ENCODE results near the gene TMPRSS3. TPM values are rescaled to one million over a fixed set of nuclear protein-coding genes. Genes with fewer than 3 reads are reported as not detected.
A peak's percentile ranks its signal among the peaks of the same experiment; 100 is the strongest.

The TMPRSS3 gene
- total RNA-seq, 5 donors from 2014 or later (not counting 1 experiment from before 2014, with no cell fraction given): 1.2 to 2.4 (median 1.7) TPM

- DNase-seq (no peak), ATAC-seq (replicated peaks in 1 of 4) (no peak)
- Histone ChIP-seq H3K27me3 (replicated peaks in 1 of 2; ENCODE audit: control insufficient read depth in 2 of 2, extremely low read depth in 1 of 2, insufficient read depth in 2 of 2, low read length in 1 of 2) (no peaks in the 10 kb centered on the region), H3K4me3 (ENCODE audit: control insufficient read depth in 1 of 2, extremely low read depth in 1 of 2, low read length in 1 of 2) (no peak overlapping the region), H3K27ac (ENCODE audit: low read length) (no peak overlapping the region), H3K36me3 (ENCODE audit: control insufficient read depth in 2 of 2, extremely low read depth in 1 of 2, insufficient read depth in 1 of 2, low read length in 1 of 2) (peaks cover 8 to 81% of the 10 kb centered on the region in 2 donors), H3K9me3 (no peaks in the 10 kb centered on the region), H3K4me1 (ENCODE audit: control insufficient read depth in 1 of 2, extremely low read depth in 1 of 2, insufficient read depth in 2 of 2, low read length in 2 of 2) (peaks cover 66 to 81% of the 10 kb centered on the region in 2 experiments)
- H3K4me3 Mint-ChIP-seq: no peak overlapping the region
- no peak overlapping the region for H3K27ac Mint-ChIP-seq
- no CpG with 5 or more reads among the region's 6 CpGs for WGBS (ENCODE audit: insufficient coverage)
- peaks cover 63% of the 10 kb centered on the region for H3K36me3 Mint-ChIP-seq
- no peaks in the 10 kb centered on the region for H3K9me3 Mint-ChIP-seq
- no peaks in the 10 kb centered on the region for H3K27me3 Mint-ChIP-seq
- H3K4me1 Mint-ChIP-seq: peaks cover 68 to 93% (median 90%) of the 10 kb centered on the region in 3 donors
- POLR2A ChIA-PET: no interaction called here
- CTCF ChIA-PET: interaction anchor here in 1 of 2 donors (2.4 kb wide), 1 partner anchor 16 kb away, joined by 13 read pairs; the partner anchor contains the start of gene UBASH3A
Observed at GRCh38 chr21:42419845-42420244, 24.0 kb upstream of the TMPRSS3 start.

- WGBS (ENCODE audit: insufficient coverage): 88% methylated on average over 1 of the region's 4 CpGs
- peaks cover 70% of the 10 kb centered on the region for H3K36me3 Mint-ChIP-seq
- H3K9me3 ChIP-seq: no peaks in the 10 kb centered on the region
- H3K27ac Mint-ChIP-seq: no peak overlapping the region
- H3K27me3 Mint-ChIP-seq: no peaks in the 10 kb centered on the region
- ChIA-PET POLR2A (no interaction called here), CTCF (interaction anchor here in 1 of 2 donors (0.8 kb wide), 1 partner anchor 37 kb away, joined by 3 read pairs; no protein-coding TSS in a partner anchor)
- H3K9me3 Mint-ChIP-seq: no peaks in the 10 kb centered on the region
- DNase-seq (no peak), ATAC-seq (replicated peaks in 1 of 4) (no peak)
- H3K4me3 ChIP-seq (ENCODE audit: control insufficient read depth in 1 of 2, extremely low read depth in 1 of 2, low read length in 1 of 2): no peak overlapping the region
- H3K27ac ChIP-seq (ENCODE audit: low read length): no peak overlapping the region
- H3K4me1 Mint-ChIP-seq: peaks cover 58 to 93% (median 90%) of the 10 kb centered on the region in 3 donors
- H3K4me3 Mint-ChIP-seq: no peak overlapping the region
- H3K27me3 ChIP-seq (replicated peaks in 1 of 2; ENCODE audit: control insufficient read depth in 2 of 2, extremely low read depth in 1 of 2, insufficient read depth in 2 of 2, low read length in 1 of 2): no peaks in the 10 kb centered on the region
- peaks cover 3 to 84% of the 10 kb centered on the region in 2 donors for H3K36me3 ChIP-seq (ENCODE audit: control insufficient read depth in 2 of 2, extremely low read depth in 1 of 2, insufficient read depth in 1 of 2, low read length in 1 of 2)
- H3K4me1 ChIP-seq (ENCODE audit: control insufficient read depth in 1 of 2, extremely low read depth in 1 of 2, insufficient read depth in 2 of 2, low read length in 2 of 2): peaks cover 65 to 81% of the 10 kb centered on the region in 2 experiments
Observed at GRCh38 chr21:42418886-42419285, 23.0 kb upstream of the TMPRSS3 start.

DNA sequence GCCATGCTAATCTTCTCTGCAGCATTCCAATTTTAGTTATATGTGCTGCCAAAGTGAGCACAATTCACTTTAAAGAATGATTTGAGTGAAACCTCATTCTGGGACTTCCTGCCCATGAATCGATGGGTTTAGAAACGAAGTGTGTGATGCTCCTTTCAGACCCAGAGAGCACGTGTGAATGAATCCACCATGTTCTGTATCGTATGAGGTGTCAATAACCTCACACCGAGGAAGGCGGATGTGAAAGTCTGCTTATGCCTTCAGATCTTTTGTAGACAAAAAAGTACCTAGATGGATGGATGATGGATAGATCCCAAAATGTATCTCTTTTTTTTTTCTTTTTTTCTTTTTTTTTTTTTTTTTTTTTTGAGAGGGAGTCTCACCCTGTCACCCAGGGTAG, 21.7 kb upstream of the TMPRSS3 start:
- POLR2A ChIA-PET: interaction anchor here in 1 of 2 donors (0.6 kb wide), 1 partner anchor 14 kb away, joined by 3 read pairs; no protein-coding TSS in a partner anchor
- Mint-ChIP-seq H3K4me3 (peak overlapping the region in 1 of 3 donors; percentile 76), H3K9me3 (no peaks in the 10 kb centered on the region), H3K27ac (peak overlapping the region; percentile 44 to 56), H3K27me3 (no peaks in the 10 kb centered on the region), H3K36me3 (peaks cover 66% of the 10 kb centered on the region), H3K4me1 (peaks cover 44 to 90% (median 86%) of the 10 kb centered on the region in 3 donors)
- H3K9me3 ChIP-seq: no peaks in the 10 kb centered on the region
- H3K4me3 ChIP-seq (ENCODE audit: control insufficient read depth in 1 of 2, extremely low read depth in 1 of 2, low read length in 1 of 2): no peak overlapping the region
- ATAC-seq (replicated peaks in 1 of 4) (peak in 2 of 4 experiments; percentile 25 to 35), DNase-seq (peak in 13 of 35 experiments; percentile 26 to 77 (median 41))
- WGBS (ENCODE audit: insufficient coverage): 0% methylated on average over 2 of the region's 6 CpGs
- H3K36me3 ChIP-seq (ENCODE audit: control insufficient read depth in 2 of 2, extremely low read depth in 1 of 2, insufficient read depth in 1 of 2, low read length in 1 of 2): peaks cover 6 to 91% of the 10 kb centered on the region in 2 donors
- peak overlapping the region; percentile 17 for H3K27ac ChIP-seq (ENCODE audit: low read length)
- H3K27me3 ChIP-seq (replicated peaks in 1 of 2; ENCODE audit: control insufficient read depth in 2 of 2, extremely low read depth in 1 of 2, insufficient read depth in 2 of 2, low read length in 1 of 2): no peaks in the 10 kb centered on the region
- H3K4me1 ChIP-seq (ENCODE audit: control insufficient read depth in 1 of 2, extremely low read depth in 1 of 2, insufficient read depth in 2 of 2, low read length in 2 of 2): peaks cover 56 to 81% of the 10 kb centered on the region in 2 experiments
- CTCF ChIA-PET: no interaction called here

DNA sequence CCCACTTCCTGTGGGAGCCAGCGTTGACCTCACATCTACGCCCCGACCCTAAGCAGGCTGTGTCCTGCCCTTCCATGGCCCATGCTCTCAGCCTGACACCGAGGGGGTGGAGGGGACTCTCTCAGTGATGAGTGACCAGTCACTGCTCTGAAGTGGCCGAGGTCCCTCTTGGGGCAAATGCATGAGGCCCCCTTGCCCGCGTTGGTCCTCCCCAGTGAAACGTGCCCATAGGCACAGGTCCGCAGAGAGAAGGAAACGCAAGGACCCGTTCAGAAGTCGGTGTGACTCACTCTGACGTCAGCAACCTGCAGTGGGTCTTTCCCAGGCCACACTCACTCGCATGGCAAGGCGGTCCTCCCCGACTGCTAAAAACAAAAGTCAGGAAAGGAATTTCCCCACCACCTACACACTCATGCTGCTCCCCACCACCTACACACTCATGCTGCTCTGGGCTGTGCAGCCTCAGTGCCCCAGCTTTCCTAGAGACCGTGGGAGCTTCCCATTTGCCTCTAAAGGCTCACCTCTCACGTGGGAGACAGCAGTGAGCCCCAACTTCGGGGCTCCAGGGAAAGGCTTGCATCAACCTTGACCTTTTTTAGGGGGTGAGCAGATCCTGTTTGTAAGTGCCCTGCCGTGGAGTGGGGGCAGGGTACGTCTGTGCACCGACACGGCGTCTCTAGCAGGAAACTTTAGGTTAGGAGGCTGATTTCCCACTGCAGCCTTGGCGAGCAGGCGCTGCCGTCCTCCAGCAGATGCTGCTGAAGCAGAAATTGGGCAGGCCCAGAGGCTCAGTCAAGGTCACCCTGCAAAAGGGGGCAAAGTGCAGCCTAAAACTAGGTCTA, 19.3 kb upstream of the TMPRSS3 start:
- ChIA-PET CTCF (interaction anchor here in 1 of 2 donors (0.6 kb wide), 1 partner anchor 493 kb away, joined by 5 read pairs; no protein-coding TSS in a partner anchor), POLR2A (interaction anchor here in 1 of 2 donors (0.6 kb wide), 1 partner anchor 11 kb away, joined by 4 read pairs; no protein-coding TSS in a partner anchor)
- Mint-ChIP-seq H3K27me3 (no peaks in the 10 kb centered on the region), H3K27ac (peak overlapping the region; percentile 93 to 96), H3K4me1 (peaks cover 22 to 68% (median 64%) of the 10 kb centered on the region in 3 donors), H3K9me3 (no peaks in the 10 kb centered on the region), H3K36me3 (peaks cover 46% of the 10 kb centered on the region), H3K4me3 (peak overlapping the region; percentile 52 to 76 (median 71))
- Histone ChIP-seq H3K27me3 (replicated peaks in 1 of 2; ENCODE audit: control insufficient read depth in 2 of 2, extremely low read depth in 1 of 2, insufficient read depth in 2 of 2, low read length in 1 of 2) (no peaks in the 10 kb centered on the region), H3K4me3 (ENCODE audit: control insufficient read depth in 1 of 2, extremely low read depth in 1 of 2, low read length in 1 of 2) (peak overlapping the region in 1 of 2 donors; percentile 30), H3K9me3 (no peaks in the 10 kb centered on the region), H3K27ac (ENCODE audit: low read length) (peak overlapping the region; percentile 95), H3K4me1 (ENCODE audit: control insufficient read depth in 1 of 2, extremely low read depth in 1 of 2, insufficient read depth in 2 of 2, low read length in 2 of 2) (peaks cover 43 to 84% of the 10 kb centered on the region in 2 experiments), H3K36me3 (ENCODE audit: control insufficient read depth in 2 of 2, extremely low read depth in 1 of 2, insufficient read depth in 1 of 2, low read length in 1 of 2) (peaks cover 18 to 94% of the 10 kb centered on the region in 2 donors)
- 8% methylated on average over 24 of the region's 27 CpGs for WGBS (ENCODE audit: insufficient coverage)
- peak; percentile 85 to 91 (median 88) for ATAC-seq (replicated peaks in 1 of 4)
- peak; percentile 50 to 97 (median 87) for DNase-seq

- Mint-ChIP-seq H3K27ac (peak overlapping the region; percentile 93 to 96), H3K4me3 (peak overlapping the region; percentile 22 to 76 (median 71)), H3K36me3 (peaks cover 46% of the 10 kb centered on the region), H3K9me3 (no peaks in the 10 kb centered on the region), H3K4me1 (peaks cover 22 to 67% (median 63%) of the 10 kb centered on the region in 3 donors), H3K27me3 (no peaks in the 10 kb centered on the region)
- ATAC-seq (replicated peaks in 1 of 4): peak in 1 of 4 experiments; percentile 2
- DNase-seq: peak in 1 of 35 experiments; percentile 18
- ChIA-PET POLR2A (interaction anchor here in 1 of 2 donors (0.6 kb wide), 1 partner anchor 10 kb away, joined by 4 read pairs; no protein-coding TSS in a partner anchor), CTCF (interaction anchor here in 1 of 2 donors (0.6 kb wide), 1 partner anchor 492 kb away, joined by 5 read pairs; no protein-coding TSS in a partner anchor)
- Histone ChIP-seq H3K9me3 (no peaks in the 10 kb centered on the region), H3K27me3 (replicated peaks in 1 of 2; ENCODE audit: control insufficient read depth in 2 of 2, extremely low read depth in 1 of 2, insufficient read depth in 2 of 2, low read length in 1 of 2) (no peaks in the 10 kb centered on the region), H3K36me3 (ENCODE audit: control insufficient read depth in 2 of 2, extremely low read depth in 1 of 2, insufficient read depth in 1 of 2, low read length in 1 of 2) (peaks cover 18 to 94% of the 10 kb centered on the region in 2 donors), H3K27ac (ENCODE audit: low read length) (peak overlapping the region; percentile 95), H3K4me3 (ENCODE audit: control insufficient read depth in 1 of 2, extremely low read depth in 1 of 2, low read length in 1 of 2) (no peak overlapping the region), H3K4me1 (ENCODE audit: control insufficient read depth in 1 of 2, extremely low read depth in 1 of 2, insufficient read depth in 2 of 2, low read length in 2 of 2) (peaks cover 38 to 87% of the 10 kb centered on the region in 2 experiments)
- 77% methylated on average over 6 of the region's 8 CpGs for WGBS (ENCODE audit: insufficient coverage)
Observed at GRCh38 chr21:42414553-42414927, 18.7 kb upstream of the TMPRSS3 start.

DNA sequence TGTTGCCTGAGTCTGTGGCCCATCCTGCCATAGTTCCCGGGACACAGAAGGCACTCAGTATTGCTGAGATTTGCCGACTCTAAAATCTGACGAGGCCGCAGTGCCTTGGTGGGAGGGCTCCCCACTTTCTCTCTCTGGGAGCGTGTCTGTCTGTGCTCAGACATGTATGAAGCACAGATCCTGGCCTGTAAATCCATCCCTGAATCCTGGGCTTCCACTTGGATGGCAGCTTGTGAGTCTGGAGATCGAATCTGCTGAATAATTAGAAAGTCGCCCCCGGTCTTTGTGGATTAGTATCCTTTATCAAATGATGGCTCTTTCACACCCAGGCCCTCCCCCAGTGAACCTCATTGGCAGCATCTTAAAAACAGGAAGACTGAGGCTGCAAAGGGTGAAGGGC, 18.2 kb upstream of the TMPRSS3 start:
- Histone ChIP-seq H3K36me3 (ENCODE audit: control insufficient read depth in 2 of 2, extremely low read depth in 1 of 2, insufficient read depth in 1 of 2, low read length in 1 of 2) (peaks cover 18 to 94% of the 10 kb centered on the region in 2 donors), H3K9me3 (no peaks in the 10 kb centered on the region), H3K4me3 (ENCODE audit: control insufficient read depth in 1 of 2, extremely low read depth in 1 of 2, low read length in 1 of 2) (no peak overlapping the region), H3K27me3 (replicated peaks in 1 of 2; ENCODE audit: control insufficient read depth in 2 of 2, extremely low read depth in 1 of 2, insufficient read depth in 2 of 2, low read length in 1 of 2) (no peaks in the 10 kb centered on the region), H3K4me1 (ENCODE audit: control insufficient read depth in 1 of 2, extremely low read depth in 1 of 2, insufficient read depth in 2 of 2, low read length in 2 of 2) (peaks cover 38 to 92% of the 10 kb centered on the region in 2 experiments), H3K27ac (ENCODE audit: low read length) (peak overlapping the region; percentile 95)
- Mint-ChIP-seq H3K4me1 (peaks cover 22 to 67% (median 63%) of the 10 kb centered on the region in 3 donors), H3K27me3 (no peaks in the 10 kb centered on the region), H3K27ac (peak overlapping the region; percentile 93 to 96), H3K36me3 (peaks cover 46% of the 10 kb centered on the region), H3K9me3 (no peaks in the 10 kb centered on the region), H3K4me3 (peak overlapping the region; percentile 22 to 76 (median 25))
- WGBS (ENCODE audit: insufficient coverage): 85% methylated on average over 5 of the region's 8 CpGs
- CTCF ChIA-PET: no interaction called here
- ATAC-seq (replicated peaks in 1 of 4): no peak
- DNase-seq: no peak
- POLR2A ChIA-PET: no interaction called here
